COLO668 (cell line): ENCODE results near the gene REP15.
"Not testable (repeated sequence)": the region's sequence is repeated elsewhere in the genome, so short reads cannot be mapped to it uniquely, and the experiment has no call there.

Experiments used
- DNase-seq: peaks from one replicate; lab custom pipeline; 2025; ENCODE audit not compliant: unreplicated experiment; lab: John Stamatoyannopoulos, UW

REP15 gene, protein sequence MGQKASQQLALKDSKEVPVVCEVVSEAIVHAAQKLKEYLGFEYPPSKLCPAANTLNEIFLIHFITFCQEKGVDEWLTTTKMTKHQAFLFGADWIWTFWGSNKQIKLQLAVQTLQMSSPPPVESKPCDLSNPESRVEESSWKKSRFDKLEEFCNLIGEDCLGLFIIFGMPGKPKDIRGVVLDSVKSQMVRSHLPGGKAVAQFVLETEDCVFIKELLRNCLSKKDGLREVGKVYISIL

DNA sequence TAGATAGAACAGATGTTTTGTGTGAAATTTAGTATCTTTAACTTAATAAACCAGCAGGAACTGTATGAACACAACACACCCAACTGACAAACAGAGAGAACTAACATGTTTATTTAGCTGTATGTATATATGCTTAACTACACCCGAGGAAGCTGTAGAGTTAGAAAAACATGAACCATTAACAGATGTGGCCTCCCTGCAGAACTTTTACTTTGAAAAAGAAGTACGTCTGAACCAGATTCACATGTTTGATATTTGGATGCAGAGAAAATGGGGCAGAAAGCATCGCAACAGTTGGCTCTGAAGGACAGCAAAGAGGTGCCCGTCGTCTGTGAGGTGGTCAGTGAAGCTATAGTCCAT is at the start of gene REP15:
REP15 (plus strand) TSS at position 155 of the 360 bp plus-strand sequence; CDS start at position 271, 116 bp downstream.
- DNase-seq = no peak

DNA sequence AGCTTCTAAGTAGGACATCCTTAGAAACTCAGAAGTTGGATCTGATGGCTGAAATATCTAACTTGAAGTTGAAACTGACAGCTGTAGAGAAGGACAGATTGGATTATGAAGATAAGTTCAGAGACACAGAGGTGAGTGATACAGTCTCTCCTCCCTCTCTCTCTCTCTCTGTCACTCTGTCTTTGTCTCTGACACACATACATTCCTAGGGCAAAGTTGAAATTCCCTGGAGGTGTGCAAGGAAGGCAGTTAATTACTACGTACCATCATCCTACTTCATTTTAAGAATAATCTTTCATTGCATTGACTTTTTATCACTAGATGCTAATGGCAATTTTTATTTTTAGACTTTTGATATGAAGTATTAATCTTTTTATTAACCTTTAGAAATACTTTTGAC is 46.2 kb upstream of the REP15 start:
- no peak for DNase-seq

DNA sequence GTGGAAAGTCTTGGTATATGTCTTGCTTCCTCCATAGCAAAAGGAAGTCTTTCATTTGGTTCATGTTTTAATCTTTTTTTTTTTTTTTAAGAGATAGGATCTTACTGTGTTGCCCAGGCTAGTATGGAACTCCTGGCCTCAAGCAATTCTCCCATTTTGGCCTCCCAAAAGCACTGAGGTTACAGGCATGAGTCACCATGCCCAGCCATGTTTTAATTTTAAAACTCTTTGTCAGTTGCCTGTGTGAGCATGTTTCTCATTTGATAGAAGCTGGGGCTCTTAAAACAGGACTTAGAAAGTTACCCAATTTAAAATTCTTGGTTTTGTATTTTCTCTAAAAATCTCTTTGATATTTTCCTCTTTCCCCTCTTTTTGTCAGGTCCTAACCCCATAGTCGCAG is 45.0 kb upstream of the REP15 start:
- DNase-seq = no peak

DNA sequence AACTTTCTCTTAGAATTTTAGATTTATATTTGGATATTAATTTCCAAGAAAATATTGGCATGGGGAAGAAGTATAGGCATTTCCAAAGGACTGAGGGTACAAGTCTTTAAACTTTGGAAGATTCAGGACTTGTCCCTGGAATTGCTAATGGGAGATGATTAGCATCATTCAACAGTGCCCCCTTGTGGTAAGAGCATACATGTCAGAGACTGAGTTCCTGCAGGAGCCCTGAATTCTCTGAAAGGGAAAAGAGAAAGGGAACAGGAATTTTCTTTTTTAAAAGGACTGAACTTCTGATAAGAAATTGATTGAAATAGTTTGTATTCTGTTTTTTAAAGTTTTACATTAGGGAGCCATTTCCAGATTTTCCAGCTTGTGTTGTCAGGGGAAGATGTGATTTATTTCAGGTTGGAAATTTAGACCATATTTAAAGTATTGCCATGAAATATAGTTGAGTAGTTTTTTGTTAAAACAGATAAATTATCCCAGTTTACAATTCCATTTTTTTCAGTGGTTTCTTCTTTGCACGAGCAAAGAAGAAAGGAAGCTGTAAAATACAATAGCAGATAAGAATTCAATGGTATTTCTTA is 44.0 kb upstream of the REP15 start:
- peak; percentile 35 for DNase-seq

DNA sequence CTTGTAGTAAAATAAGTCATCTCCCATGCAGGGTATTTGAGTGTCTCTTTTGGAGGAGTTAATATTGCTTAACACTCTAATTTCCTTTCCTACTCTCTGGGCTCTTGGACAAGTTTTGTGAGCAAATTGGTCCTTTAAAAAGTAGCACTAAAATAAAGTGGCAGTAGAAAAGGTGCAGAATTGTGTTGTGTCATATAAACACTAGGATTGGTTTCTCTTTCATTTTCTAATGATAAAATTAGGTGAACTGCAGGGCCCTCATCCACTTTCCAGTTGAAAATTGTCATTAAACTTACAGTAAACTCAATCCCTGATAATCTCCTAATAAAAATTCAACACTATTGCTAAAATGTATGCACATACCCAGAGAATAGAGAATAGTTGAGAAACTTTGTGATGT is 42.6 kb upstream of the REP15 start:
- no peak for DNase-seq

DNA sequence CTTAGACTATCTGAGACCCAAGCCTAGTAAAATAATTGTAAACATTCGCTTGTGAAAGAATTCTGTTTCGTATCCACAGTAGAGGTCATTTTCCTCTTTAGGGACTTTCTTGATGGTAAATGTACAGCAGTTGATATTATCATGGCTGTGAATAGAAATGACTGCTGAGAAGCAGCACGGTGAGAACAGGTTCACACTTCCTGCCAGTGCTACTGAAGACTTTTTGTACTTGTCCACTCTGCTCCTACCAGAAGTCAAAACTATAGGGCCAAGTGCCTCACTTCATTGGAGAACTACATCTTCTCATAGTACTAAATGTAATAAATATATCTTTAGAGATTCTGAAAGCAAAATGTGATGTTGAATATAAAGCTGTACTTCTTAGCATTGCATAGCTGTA is 40.8 kb upstream of the REP15 start:
- not testable (repeated sequence) for DNase-seq

DNA sequence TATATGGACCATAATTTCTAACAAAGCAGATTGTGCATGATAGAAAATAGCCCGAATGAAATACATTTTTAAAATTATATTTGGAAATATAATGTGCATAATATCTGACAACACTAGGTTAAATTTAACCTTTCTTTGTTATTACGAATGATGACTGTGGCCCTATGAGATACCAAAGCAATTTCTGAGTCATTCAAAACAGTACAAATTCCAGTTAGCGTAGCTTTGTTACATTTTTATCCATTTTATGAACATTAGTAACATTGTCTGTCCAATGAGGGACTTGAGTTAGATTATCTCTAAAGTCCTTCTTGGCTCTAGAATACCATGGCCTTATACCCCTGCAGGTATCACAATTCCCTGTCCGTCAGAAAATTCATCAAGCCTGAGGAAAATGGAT is 39.0 kb upstream of the REP15 start:
- no peak for DNase-seq

DNA sequence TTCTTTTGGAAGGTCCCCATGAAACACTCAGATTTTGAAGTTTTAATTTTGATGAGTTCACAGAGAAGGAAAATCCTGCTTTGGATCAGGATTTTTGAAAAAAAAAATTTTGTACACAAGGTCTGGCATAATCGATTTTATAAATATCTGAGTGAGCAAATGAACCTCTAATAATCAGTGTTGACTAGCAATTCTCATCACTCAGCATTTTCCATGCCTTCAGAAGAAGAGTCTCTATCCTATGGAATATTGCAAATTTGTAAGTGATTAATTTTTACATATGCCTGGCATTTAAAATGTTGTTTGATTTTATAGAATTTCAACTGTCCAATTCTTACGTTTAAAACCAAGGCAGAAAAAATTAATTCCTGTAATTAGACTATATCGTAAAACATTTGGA is 30.5 kb upstream of the REP15 start:
- no peak for DNase-seq

DNA sequence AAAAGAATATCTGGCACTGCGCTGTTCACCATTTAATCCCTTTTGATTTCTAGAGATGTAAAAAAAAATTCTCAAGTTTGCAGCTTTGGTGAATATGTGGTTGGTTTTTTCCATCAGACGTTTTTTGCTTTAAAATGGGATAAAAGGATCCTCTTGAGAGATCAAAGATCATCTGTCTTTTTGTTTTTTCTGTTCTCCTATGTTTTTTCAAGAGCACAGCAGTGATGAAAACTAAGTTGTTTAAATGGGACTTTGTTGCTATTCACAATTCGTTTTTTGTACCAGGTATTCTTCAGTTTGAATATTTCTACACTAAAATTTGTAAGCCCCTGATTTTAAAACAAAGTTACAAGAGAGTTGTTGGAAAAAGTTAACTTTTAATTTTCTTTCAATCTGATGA is 29.7 kb upstream of the REP15 start:
- no peak for DNase-seq

DNA sequence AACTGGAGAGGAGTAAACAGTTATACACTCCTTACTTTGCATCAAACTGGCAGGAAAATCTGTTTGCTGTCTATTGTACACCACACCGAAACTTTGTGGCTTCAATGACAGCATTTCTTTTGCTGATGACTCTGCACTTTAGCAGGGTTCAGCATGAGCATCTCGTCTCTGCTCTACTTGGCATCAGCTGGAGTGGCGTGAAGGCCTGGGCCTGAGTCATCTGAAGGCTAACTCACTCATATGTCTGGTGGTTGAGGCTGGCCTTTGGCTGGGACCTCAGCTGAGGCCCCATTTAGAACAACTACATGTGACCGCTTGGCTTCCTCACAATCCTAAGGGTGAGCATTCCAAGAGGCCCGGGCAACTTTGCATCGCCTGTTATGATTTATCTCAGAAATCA is 28.7 kb upstream of the REP15 start:
- DNase-seq = no peak

DNA sequence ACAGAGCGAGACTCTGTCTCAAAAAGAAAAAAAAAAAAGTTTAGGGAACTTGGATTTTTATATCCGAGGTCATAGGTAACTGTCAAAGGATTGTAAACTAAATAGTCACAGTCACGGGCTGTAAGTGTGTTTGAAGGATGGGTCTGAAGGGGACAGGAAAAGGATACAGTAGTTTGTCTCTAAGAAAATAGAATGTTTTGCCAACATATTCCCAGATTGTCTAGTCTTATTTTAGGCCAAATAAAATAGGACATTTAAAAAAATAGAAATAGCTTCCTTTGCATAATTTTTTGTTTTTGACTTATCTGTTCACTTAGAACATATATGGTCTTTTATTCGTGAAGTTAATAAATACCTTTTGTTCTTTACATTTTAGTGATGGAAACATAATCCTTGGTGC is 24.2 kb upstream of the REP15 start:
- no peak for DNase-seq

DNA sequence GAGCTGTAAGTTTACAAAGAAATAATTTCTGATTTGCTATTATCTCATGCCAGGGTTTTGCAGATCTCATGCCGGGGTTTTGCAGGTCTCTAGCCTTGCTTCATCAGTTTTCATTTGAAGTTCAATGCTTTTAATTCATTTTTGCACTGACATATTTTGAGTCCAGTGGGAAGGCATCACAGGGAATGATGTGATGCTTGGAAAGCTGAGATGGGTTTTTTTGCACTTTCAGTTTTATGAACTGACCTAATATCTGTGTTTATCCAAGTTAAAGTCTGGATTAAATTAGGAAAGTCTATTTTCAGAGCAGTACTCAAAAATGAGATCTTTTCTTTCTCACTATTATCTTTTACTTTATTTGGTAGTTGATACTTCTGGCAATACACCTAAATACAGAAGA is 23.6 kb upstream of the REP15 start:
- DNase-seq = no peak

DNA sequence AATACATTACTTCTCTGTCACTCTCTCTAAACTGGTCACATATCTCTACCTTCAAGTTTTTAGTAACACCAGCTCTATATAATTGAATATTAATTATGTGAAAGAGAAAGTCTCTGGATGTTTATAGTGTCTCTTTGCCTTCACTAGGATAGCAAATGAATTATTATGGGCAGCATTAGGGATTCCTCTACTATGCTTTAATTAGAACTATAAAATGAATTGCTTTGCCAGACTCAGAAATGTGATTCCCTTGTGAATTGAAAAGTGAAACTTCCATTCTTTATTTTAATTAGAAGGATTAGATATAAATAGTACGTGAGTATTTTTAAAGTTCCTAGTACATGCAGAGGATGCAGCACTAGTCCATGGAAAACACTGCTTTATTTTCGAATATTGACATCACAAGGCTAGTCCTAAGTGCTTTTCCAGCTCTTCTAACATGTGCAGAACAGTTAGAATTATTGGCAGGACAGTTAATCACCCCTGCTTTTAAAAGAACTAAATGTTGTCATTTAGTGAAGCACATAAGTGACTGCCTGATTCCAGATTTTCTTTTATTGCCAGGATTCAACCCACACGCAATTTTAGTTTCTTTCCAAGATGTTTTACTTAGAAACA is 23.0 kb upstream of the REP15 start:
- DNase-seq = no peak

DNA sequence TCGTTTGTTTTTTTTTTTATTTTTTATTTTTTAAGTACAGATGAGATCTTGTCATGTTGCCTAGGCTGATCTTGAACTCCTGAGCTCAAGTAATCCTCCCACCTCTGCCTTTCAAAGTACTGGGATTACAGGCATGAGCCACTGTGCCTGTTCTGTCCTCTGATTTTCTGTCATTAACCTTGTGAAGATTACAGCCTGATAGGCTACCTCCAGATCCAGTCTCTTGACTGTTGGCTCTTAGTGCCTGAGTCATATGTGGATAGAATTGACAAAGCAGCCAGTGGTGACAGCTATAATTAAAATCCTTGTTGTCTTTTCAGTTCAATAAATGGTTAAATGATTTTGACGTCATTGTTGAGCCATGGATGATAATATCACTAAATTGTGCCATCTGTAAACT is 21.3 kb upstream of the REP15 start:
- DNase-seq = no peak

DNA sequence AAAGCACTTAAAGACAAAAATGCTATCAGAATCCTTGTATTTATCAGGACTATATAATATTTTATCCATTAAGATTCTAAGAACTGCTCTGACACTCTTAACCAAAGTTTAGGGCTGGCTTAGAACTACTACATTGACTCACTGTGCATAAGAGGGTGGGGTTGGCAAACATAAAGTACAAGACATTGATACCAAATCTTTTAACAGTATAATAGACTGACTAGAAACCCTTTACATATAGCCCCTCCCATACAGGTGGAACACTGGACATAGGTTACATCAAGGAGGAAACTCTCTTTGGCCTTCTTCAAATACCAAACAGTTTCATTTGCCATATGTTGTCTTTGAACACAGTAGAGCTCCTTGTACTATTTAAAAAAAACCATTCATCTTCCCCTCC is 15.6 kb upstream of the REP15 start:
- DNase-seq = no peak

DNA sequence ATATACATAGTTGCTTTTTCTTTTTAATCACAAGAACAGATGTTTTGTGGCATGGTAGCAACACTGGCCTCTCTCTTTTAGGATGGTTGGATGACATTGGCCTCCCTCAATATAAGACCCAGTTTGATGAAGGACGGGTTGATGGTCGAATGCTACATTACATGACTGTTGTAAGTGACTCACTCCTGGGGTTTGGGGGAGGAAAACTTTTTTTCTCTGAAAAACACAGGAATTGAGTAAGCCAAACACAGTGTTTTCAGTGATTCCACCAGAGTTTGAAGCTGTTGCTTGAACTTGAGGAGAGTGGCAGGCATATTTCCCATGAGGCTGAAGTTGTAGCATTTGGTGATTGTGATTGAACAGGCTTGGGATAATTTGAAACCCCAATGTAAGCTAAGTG is 13.7 kb upstream of the REP15 start:
- no peak for DNase-seq

DNA sequence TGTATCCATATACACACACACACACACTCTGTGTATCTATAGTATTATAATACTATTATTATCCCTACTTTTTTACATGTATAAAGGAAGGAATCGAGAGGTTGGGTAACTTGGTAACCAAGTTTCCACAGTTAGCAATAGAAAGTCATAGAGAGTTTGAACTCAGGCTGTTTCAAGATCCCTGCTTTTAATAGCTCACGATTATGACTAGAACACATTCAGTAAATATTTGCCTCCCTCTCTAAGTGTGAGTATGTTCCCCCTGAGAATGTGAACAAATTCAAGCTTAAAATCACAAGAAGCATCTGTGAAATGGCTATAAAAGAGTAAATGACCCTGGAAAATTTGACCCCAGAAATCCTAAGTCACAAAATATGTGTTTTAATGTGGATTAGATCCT is 11.0 kb upstream of the REP15 start:
- no peak for DNase-seq

DNA sequence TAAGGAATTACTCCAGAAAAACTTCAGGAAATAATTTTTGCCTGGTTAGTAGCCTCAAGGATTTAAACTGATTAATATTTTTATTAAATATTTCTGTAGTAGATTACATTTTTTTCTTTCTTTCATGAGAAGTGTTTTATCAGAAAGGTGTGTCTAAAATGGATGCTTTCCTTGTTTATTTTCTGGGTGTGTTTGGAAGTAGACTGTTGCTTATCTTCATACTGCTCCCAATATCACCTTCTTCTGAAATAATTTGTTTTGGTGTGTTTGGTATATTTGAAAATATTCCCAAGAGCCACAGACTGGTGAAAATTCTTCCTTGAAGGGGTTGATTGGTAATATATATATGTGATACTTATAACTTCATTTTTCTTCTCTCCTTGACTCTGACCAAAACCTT is 10.1 kb upstream of the REP15 start:
- no peak for DNase-seq

DNA sequence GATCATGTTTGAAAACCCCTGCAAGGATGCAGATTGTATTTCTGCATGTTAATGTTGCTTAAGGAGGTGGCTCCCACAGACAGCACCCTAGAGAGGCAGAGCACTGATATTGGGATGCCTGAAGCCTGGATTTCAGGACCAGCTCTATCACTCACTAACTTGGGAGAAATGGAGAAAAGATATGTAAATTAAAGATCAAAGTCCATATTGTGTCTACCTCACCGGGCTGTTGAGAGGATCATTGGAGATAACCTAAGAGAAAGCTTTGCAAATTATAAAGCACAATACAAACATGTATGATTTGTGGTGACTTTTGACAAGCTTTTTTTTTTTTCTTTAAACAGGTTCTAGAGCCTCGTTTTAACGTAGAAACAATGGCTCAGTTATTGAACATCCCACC is 7.6 kb upstream of the REP15 start:
- no peak for DNase-seq

DNA sequence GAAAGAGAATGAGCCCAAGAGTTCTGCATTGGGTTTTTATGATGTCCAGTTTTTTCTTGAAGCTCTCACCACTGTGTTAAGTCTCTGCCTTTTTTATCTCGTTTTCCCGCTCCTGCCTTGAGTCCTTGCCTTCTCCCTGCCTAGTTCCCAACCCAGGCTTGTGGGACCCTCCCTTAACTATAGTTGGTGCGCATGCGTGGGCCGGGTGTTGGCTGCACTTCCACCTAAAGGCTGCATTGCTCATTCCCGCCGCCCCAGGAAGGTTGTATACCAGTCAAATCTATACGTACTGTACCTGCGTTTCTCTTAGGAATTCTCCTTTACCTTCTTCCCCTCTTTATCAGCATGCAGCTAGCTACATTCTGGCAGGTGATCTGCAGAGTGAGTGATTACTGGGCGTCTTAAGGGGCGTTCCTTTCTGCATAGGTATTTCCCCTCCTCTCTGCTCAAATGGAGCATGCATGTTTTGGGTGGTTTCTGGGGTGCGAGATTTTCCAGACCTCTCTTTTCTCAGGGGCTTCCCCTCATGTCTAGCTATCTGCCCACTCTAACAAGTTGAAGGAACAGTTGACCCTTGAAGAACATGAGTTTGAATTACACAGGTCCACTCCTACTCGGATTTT is 6.6 kb upstream of the REP15 start:
- DNase-seq = no peak

DNA sequence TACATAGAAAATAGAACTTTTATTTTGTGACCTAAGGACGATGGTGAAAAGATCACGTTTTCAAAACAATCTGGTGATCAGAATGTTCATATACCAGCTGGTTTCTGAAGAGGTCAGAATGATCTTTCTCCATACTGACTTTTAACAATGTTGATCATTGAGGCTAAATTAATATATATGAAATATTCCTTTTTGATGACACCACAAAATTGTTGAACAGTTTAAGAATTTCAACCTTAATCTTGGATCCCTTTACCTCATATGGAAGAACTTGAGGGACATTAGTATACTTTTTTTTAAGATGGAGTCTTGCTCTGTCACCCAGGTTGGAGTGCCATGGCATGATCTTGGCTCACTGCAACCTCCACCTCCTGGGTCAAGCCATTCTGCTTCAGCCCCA is 2.8 kb upstream of the REP15 start:
- DNase-seq = no peak

DNA sequence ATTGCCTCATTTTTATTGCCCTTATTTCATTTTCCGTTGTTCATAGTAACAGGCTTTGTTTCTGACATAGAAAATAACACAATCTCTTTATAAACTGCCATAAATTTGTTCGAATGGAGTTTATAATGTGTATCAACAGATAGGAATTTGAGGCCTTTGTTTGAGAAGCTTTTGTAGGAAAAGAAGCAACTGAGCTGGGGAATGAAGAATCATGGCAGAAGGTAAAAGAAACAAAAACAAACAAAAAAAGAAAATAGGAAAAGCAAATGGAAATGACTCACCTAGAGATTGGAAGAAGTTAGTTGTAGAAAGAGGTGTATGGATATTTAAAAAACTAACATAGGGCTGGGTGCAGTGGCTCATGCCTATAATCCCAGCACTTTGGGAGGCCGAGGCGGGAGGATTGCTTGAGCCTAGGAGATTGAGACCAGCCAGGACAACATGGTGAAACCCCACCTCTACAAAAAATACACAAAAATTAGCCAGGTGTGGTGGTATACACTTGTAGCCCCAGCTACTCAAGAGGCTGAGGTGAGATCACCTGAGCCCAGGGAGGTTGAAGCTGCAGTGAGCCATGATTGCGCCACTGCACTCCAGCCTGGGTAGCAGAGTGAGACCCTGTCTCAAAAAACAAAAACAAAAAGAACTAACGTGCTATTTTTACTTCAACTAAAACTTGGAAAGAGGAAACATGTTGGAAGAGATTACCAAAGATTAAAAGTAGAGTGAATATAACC is 523 bp upstream of the REP15 start:
- no peak for DNase-seq
